K562 (cell line): ENCODE data around the gene SLC25A45. TPM values are rescaled to one million over a fixed set of nuclear protein-coding genes. Genes with fewer than 3 reads are reported as not detected.

ENCODE experiments used
- ARID4B ChIP-seq: sonication (generic); formaldehyde crosslinking; IDR thresholded peaks from 2 replicates; pipeline ENCODE4 v1.8.0; 2022; ENCODE audit warnings: mild to moderate bottlenecking, missing genetic modification reagents
- CBX5 ChIP-seq: IDR thresholded peaks from 2 replicates; pipeline ENCODE4 v1.6.1; 2014; ENCODE audit warnings: low read depth, borderline replicate concordance
- CBX8 ChIP-seq: fragments of 200-600 bp; sonication (generic); IDR thresholded peaks from 2 replicates; pipeline ENCODE4 v1.6.1; 2012; ENCODE audit warnings: borderline replicate concordance, mixed run types, low read depth, mild to moderate bottlenecking, moderate library complexity, mixed read lengths, low read length, control low read depth, inconsistent platforms; ENCODE audit not compliant: poor library complexity, severe bottlenecking; ENCODE audit errors: extremely low read depth
- COPS2 ChIP-seq: fragments of 450-650 bp; conservative IDR thresholded peaks from 2 replicates; pipeline ENCODE4 v1.6.1; 2016; ENCODE audit warnings: mild to moderate bottlenecking, moderate library complexity
- CUX1 ChIP-seq: fragments of 200-800 bp; sonication (Bioruptor generic); IDR thresholded peaks from 2 replicates; pipeline ENCODE4 v1.6.1; 2016; ENCODE audit warnings: missing genetic modification characterization, missing compliant biosample characterization
- E2F4 ChIP-seq: sonication (generic); formaldehyde crosslinking; IDR thresholded peaks from 2 replicates; pipeline ENCODE4 v1.8.0; 2022; ENCODE audit warnings: mild to moderate bottlenecking, low read depth, missing genetic modification reagents
- ELF4 ChIP-seq: fragments of 450-650 bp; formaldehyde crosslinking; IDR thresholded peaks from 2 replicates; pipeline ENCODE4 v1.4.0; 2022; ENCODE audit warnings: missing genetic modification characterization
- HDAC6 ChIP-seq: IDR thresholded peaks from 2 replicates; pipeline ENCODE4 v1.6.1; 2012; ENCODE audit warnings: low read depth, mild to moderate bottlenecking, control low read depth, inconsistent platforms, low read length, moderate library complexity
- MBD2 ChIP-seq: sonication (generic); IDR thresholded peaks from 2 replicates; pipeline ENCODE4 v1.6.1; 2016; ENCODE audit warnings: low read depth, borderline replicate concordance
- NEUROD1 ChIP-seq: fragments of 150-350 bp; IDR thresholded peaks from 2 replicates; pipeline ENCODE4 v1.6.1; 2014; ENCODE audit warnings: borderline replicate concordance, low read length, low read depth; ENCODE audit not compliant: partially characterized antibody
- PHB2 ChIP-seq: fragments of 450-650 bp; IDR thresholded peaks from 2 replicates; pipeline ENCODE4 v1.6.1; 2017; ENCODE audit warnings: low read depth
- POLR2A ChIP-seq: fragments of 450-650 bp; conservative IDR thresholded peaks from 2 replicates; pipeline ENCODE4 v1.6.1; 2016
- PPARD ChIP-seq: fragments of 250-450 bp; sonication (Bioruptor Pico); IDR thresholded peaks from 2 replicates; pipeline ENCODE4 v1.8.0; 2022; ENCODE audit warnings: inconsistent platforms, mild to moderate bottlenecking, moderate library complexity
- VEZF1 ChIP-seq: fragments of 200-800 bp; sonication (Bioruptor generic); IDR thresholded peaks from 2 replicates; pipeline ENCODE4 v1.6.1; 2017; ENCODE audit warnings: missing genetic modification characterization, missing compliant biosample characterization
- ZNF274 ChIP-seq: IDR thresholded peaks from 2 replicates; pipeline ENCODE4 v1.6.1; 2011; ENCODE audit warnings: low read depth, mild to moderate bottlenecking, low read length, moderate library complexity, borderline replicate concordance
- polyA plus RNA-seq, 8 experiments: library from polyadenylated mRNA; depleted of rRNA in 4 of 8; stranded (reverse) in 5 of 8; unstranded in 3 of 8; fragments of >200 nt; fragmentation: Nextera tagmentation in 2 of 8; fragmentation: Illumina TruSeq in 1 of 8; extraction: Ambion mirVana in 2 of 8; extraction: Trizol in 1 of 8; gene quantifications; 2 replicates each; pipeline versions ENCODE4 v1.2.1 to v1.2.3, GENCODE V29; 2011 to 2014; ENCODE audit warnings: inconsistent platforms in 1 of 8, missing spikeins in 1 of 8
- total RNA-seq, 7 experiments: library from RNA; depleted of rRNA in 6 of 7; stranded (reverse); fragments of >200 nt in 6 of 7; fragmentation: Illumina TruSeq in 2 of 7; extraction: Trizol in 2 of 7; gene quantifications; 2 replicates each; pipeline versions ENCODE4 v1.2.1 to v1.2.3, GENCODE V29; 2011 to 2021; ENCODE audit warnings: low replicate concordance in 1 of 7

Gene SLC25A45
- total and polyA plus RNA-seq, 9 of the 15 experiments (the other 6 are each of a cell fraction or from before 2014, with no cell fraction given) = 0.15 to 2.3 (median 0.68) TPM

- TF ChIP-seq POLR2A (peak; percentile 42; the same call in 1 of the 2 replicates), NEUROD1 (peak; percentile 43), ARID4B (CRISPR knock-in tag) (no peak), MBD2 (peak; percentile 89), COPS2 (no peak), ZNF274 (no peak), CBX8 (no peak), CUX1 (CRISPR knock-in tag) (no peak), VEZF1 (CRISPR knock-in tag) (peak; percentile 70; the same call in 1 of the 2 replicates), ELF4 (no peak), E2F4 (CRISPR knock-in tag) (no peak), PHB2 (no peak), PPARD (CRISPR knock-in tag) (no peak), HDAC6 (no peak), CBX5 (no peak)
Observed at GRCh38 chr11:65354265-65355012, 28.0 kb downstream of the SLC25A45 start, which contains the start of gene TIGD3 (continued).
